DMS79 treated with DMSO at 0.1 percent for 48 hours (cell line): Measurements from ENCODE around the gene LIMCH1.
A peak's percentile ranks its signal among the peaks of the same experiment; 100 is the strongest.
"Not testable (repeated sequence)": the region's sequence is repeated elsewhere in the genome, so short reads cannot be mapped to it uniquely, and the experiment has no call there.

Experiments used
- DNase-seq: peaks from one replicate; lab custom pipeline; 2025; lab: John Stamatoyannopoulos, UW

The LIMCH1 gene

DNA sequence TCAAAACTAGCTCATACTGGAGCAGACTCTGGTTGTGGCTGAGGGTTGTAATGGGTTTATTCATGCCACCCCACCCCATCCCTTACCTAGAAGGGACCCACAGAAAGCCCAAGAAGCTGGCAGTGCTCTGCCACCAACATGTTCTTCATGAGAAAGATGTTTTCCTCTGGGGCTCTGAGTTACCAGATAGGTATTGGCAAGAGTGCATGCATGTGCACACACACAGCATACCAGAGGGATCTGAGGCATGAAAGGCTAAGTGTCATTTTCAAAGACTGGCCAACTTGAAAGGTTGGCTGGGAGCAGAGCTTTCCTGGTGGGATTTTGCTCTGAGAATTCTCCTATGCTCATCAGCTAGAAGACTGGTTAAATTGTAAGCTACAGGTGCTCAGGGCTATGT is 145.4 kb downstream of the LIMCH1 start:
- DNase-seq: no peak

GRCh38 chr4:41686893-41687292 is 148.9 kb downstream of the LIMCH1 start:
- no peak for DNase-seq

DNA sequence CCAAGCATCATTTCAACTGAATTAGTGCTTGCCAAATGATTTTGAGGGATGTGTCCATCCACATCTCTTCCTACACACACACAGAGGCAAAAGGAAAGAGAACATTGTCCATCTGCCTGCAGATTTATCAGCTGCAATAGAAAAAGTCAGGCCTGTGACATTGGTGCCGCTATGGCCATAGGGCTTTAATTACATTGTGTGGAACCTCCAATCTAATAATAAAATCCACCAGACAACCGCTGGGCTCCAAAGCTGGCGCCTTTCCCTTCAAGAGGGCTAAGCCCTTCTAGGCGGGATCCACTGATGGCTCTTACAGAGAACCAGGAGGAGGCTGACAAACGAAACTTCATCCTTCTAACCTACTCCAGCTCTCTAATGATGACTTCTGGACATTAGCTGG is 150.0 kb downstream of the LIMCH1 start:
- DNase-seq: no peak

- no peak for DNase-seq
These were observed 154.9 kb downstream of the LIMCH1 start for GRCh38 chr4:41692717-41693345.

DNA sequence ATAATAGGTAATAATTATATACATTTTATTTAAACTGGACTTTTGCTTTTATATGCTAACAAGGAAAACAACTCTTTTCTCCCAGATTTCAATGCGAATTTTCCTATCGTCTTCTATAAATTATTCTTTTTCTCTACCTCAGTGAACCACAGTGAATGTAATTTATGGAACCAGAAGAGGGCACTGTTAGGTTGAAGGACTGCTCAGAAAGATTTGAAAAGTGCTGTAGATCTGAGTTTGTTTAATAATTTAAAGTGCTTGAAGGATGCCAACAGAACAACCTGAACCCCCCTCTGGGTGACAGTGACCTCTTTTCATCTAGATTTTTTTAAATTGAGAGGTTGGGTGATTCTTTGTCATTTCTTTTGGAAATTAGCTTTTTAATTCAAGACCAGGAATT is 155.7 kb downstream of the LIMCH1 start:
- DNase-seq: peak; percentile 24

- DNase-seq: no peak
These were observed 158.2 kb downstream of the LIMCH1 start for GRCh38 chr4:41696131-41696530.

DNA sequence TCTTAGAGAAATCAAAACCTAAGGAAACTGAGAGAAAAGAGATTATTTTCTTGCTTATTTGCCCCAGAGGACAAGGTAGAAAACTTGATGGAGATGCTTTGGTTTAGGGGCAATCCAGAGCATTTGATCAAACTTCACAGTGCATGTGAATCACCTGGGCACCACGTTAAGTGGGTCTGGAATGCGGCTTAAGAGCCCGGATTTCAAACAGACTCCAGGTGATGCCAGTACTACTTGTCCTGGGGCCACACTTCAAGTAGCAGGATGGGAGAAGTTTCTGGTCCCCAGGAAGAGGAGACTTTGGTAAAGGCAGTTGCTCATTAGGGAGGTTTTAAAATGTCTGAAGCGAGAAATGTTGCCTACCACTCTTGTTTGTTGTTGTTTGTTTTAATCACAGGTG is 158.8 kb downstream of the LIMCH1 start:
- no peak for DNase-seq

GRCh38 chr4:41701983-41702382 is 164.0 kb downstream of the LIMCH1 start:
- DNase-seq: no peak

- no peak for DNase-seq
These were observed 164.8 kb downstream of the LIMCH1 start for GRCh38 chr4:41702770-41703169.

DNA sequence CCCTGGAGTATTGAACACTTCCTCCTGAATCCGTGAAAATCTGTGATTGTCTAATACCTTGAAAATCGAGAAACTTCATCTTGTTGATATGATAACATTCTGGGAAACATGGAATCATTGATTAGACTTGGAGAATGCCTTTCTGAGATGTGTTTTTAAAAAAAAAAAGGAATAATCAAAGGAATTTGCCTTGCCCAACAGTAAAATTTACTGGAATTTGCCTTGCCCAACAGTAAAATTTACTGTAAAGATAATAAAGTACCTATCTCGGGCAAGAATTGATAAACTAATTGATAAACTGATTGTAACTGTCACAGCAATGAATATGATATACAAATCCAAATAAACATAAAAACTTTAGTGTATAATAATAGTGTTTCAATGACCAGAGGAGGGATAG is 165.8 kb downstream of the LIMCH1 start:
- no peak for DNase-seq

- DNase-seq: peak; percentile 50
These were observed 172.0 kb downstream of the LIMCH1 start for GRCh38 chr4:41709844-41710481.

DNA sequence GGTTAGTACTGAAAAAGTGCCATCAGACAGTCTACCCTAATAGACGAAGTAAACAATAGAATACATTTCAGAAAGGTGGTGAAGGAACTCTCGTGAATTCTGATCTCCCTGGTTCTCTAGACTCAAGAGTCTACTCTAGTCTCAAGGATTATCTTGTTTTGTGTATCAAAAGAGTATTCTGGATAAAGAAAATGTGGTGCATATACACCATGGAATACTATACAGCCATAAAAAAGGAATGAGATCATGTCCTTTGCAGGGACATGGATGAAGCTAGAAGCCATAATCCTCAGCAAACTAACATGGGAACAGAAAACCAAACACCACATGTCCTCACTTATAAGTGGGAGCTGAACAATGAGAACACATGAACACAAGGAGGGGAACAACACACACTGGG is 173.7 kb downstream of the LIMCH1 start:
- DNase-seq: not testable (repeated sequence)

DNA sequence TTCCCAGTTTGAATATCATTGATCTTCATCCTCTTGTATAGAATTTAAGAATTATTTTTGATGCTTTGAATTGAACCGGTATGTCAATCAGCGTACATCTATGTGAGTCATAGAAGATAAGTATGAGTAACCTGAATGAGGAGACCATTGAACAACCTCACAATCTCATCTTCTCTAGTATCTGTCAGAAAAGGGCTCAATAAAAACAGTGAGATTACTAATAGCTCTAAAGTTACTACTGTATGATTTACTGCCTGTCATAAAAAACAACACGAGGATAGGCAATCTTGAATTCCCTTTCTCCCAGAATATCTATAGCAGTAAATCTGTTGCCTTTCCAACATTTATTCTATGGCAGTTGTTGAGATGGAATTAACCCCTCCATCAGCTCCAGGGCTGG is 174.5 kb downstream of the LIMCH1 start:
- DNase-seq: no peak

- no peak for DNase-seq
These were observed 175.8 kb downstream of the LIMCH1 start for GRCh38 chr4:41713768-41714167.

DNA sequence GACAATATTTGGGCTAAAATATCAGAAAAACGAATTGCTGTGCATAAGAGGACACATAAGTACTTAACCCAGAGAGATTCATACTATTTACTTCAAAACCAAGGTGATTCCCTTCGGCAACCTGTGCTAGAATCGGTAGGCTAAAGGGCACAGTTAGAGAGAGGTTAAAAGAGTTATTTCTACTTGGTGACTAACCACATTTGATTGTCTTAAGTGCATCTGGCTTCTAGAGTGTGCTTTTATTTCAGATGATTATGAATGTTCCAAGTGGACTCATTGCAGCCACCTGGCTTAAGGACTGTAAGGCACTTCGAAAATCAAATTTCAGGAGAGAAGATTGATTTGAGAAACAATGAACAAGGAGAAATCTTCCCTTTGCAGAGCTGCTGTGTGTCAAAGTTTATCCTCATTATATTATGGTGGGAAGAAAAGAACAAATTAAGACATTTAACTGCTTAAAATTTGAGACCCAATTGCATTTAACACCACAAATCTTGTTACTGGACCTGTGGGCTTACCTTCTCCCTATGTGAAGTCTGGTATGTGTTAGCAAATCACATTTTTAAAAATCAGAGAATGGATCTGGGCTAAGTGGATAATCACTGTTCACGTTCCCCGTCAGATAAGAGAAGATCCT is 176.5 kb downstream of the LIMCH1 start:
- DNase-seq: peak; percentile 32

- peak; percentile 3 for DNase-seq
These were observed 177.2 kb downstream of the LIMCH1 start for GRCh38 chr4:41715155-41715554.

- no peak for DNase-seq
These were observed 180.9 kb downstream of the LIMCH1 start for GRCh38 chr4:41718907-41719306.

DNA sequence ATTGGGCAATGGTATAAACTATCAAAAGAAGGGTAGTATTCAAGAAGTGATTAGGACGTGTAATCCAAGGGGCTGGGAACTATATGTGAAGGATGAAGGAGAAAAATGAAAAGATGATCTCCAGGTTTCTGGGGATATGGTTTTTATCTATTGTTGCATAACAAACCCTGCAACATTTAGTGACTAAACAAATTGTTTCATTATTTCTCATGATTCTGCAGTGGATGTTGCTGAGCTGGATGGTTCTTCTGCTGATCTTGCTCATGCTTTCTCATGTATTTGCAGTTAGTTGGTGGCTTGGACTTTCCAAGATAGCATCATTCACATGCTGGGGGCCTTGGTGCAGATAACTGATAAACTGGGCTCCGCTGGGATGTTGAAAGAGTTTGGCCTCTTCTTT is 181.5 kb downstream of the LIMCH1 start:
- DNase-seq: no peak

DNA sequence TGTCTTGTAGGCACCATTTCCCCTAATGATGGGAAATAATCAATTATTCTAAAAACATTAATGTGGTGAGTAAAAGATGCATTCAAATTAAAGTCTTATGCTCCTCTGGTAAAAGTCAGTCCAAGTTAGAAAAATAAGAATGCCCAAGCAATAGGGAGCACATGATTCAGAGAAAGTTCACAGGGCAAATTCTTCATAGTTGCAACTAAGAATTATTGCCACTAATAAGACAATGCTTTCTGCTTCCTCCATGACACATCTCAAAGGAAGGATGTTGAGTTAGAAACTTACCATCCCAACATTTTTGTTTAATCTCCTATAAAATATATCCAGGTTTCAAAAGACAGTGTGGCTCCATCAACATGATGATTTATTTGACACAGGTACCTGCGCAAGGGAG is 184.2 kb downstream of the LIMCH1 start:
- DNase-seq: no peak

GRCh38 chr4:41723286-41723685 is 185.3 kb downstream of the LIMCH1 start:
- no peak for DNase-seq

GRCh38 chr4:41725254-41725653 is 187.3 kb downstream of the LIMCH1 start:
- DNase-seq: no peak

GRCh38 chr4:41727861-41728572 is 190.1 kb downstream of the LIMCH1 start:
- DNase-seq: no peak

- no peak for DNase-seq
These were observed 190.6 kb downstream of the LIMCH1 start for GRCh38 chr4:41728573-41728913.
